Left cardiac atrium (tissue), 4 donors: ENCODE measurements around the gene SHH. TPM values are rescaled to one million over a fixed set of nuclear protein-coding genes. Genes with fewer than 3 reads are reported as not detected.

ENCODE experiments used
- ATAC-seq, 2 donors: fragments of 200-7000 bp; cut with Tn5 transposase; one replicate each; pipeline ENCODE4 v1.9.1; 2020; ENCODE audit warnings: mild to moderate bottlenecking in 2 of 2, moderate library complexity in 2 of 2
- DNase-seq: peaks from one replicate; pipeline ENCODE4 v3.0.0-alpha.2; 2020
- intact Hi-C, 2 donors: fragments of 100-400 bp; cut with DNase I; formaldehyde crosslinking; loops; one replicate each; pipeline versions ENCODE4 v1.14.1 to v1.15.1; 2022 to 2023
- long read RNA-seq: library from polyadenylated mRNA; unstranded; transcript quantifications from one replicate; pipeline ENCODE4 v2.0.0, GENCODE V29; 2021
- total RNA-seq, 2 donors: library from RNA; stranded (reverse); fragmentation: NEBNext Ultra II Directional; extraction: Animal tissue kit (Norgen Biotek cat#: 25700); gene quantifications; one replicate each; pipeline ENCODE4 v1.2.1, GENCODE V29; 2021
- donor health status: DM: no; HTN: yes; CAD: no.
- donor health status: DM: no; HTN: yes; CAD: no; lungs with severe emphysema.
- donor health status: DM: yes; HTN: yes; CAD: no.
- donor health status: Dilated cardiomyopathy.

SHH gene
- not detected for total RNA-seq
- long read RNA-seq: 0 reads

DNA sequence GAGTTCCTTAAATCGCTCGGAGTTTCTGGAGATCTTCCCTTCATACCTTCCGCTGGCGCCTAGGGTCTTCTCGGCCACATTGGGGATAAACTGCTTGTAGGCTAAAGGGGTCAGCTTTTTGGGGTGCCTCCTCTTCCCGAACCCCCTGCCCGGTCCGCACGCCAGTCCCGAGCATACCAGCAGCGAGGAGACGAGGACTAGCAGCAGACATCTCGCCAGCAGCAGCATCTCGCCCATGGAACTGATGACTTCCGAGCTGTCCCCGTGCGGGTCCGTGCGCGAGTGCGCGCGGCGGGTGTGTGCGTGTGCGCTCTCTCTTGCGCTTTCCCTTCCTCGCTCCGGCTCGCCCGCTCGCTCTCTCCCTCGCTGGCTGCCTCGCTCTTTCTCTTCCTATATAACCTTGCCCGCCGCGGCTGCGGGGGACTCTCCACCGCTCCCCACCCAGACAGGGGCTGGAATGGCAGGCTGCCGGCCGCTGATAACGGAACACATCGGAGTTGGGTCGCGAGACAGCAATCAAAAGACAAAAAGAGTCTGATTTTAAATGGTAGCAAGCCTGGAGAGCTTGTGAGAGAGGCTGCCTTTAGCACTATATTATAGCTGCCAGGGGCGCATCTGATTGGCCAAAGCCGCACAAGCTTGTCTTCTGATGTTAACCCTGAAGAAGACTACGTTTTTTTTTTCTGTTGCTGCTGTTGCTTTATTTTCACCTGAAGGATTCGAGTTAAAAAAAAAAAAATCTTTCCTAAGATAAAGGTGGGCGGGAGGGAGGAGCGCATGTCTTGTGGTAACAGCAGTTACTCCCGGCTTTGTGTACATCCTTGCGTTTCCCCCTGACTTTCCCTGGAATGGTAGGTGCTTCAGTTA, at the start of gene SHH:
TSS of gene SHH (minus strand) at position 569 of the 867 bp plus-strand sequence. CDS start at position 228, 341 bp downstream.
- no peak for ATAC-seq
- no peak for DNase-seq
- intact Hi-C loops: loop anchor here in 1 of 2 donors (5.0 kb wide), 1 partner anchor 660 kb away; no protein-coding TSS in a partner anchor

DNA sequence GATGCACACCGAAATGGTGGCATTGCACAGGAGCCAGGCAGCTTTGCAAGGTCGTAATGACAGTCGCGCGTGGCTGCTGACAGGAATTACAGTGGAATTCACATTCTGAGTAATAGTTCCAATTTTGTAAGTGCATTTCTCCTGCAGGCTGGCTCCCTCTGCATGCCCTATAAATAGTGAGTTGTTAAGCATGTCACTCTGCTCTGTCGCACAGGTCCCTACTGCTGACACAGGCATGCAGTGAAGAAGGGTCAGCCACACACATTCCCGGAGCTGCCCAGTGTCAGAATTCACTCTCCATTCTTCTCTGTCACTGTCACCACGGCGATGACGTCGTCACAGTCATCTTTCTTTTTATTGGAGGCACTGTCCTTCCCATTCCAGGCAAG, 49.2 kb upstream of the SHH start:
- intact Hi-C loops: no loop called here
- ATAC-seq (peak in 1 of 2 donors; percentile 50), DNase-seq (no peak)

GRCh38 chr7:155860840-155861479, 48.7 kb upstream of the SHH start:
- intact Hi-C loops: no loop called here
- peak; percentile 76 to 90 for ATAC-seq
- DNase-seq: peak; percentile 36

- DNase-seq: no peak
- no peak for ATAC-seq
- intact Hi-C loops: no loop called here
Measured at GRCh38 chr7:155860461-155860839, 48.2 kb upstream of the SHH start.

GRCh38 chr7:155858521-155859061, 46.3 kb upstream of the SHH start:
- intact Hi-C loops: no loop called here

GRCh38 chr7:155857141-155857540, 44.9 kb upstream of the SHH start:
- intact Hi-C loops: no loop called here
- DNase-seq: no peak
- ATAC-seq: no peak

More at GRCh38 chr7:155858521-155859061, 46.3 kb upstream of the SHH start:
- peak in 1 of 2 donors; percentile 21 for ATAC-seq
- no peak for DNase-seq

- no peak for ATAC-seq
- intact Hi-C loops: no loop called here
- DNase-seq: no peak
Measured at GRCh38 chr7:155856656-155857055, 44.4 kb upstream of the SHH start.

- DNase-seq (no peak), ATAC-seq (no peak)
- intact Hi-C loops: no loop called here
Measured at GRCh38 chr7:155852426-155853301, 40.4 kb upstream of the SHH start.

DNA sequence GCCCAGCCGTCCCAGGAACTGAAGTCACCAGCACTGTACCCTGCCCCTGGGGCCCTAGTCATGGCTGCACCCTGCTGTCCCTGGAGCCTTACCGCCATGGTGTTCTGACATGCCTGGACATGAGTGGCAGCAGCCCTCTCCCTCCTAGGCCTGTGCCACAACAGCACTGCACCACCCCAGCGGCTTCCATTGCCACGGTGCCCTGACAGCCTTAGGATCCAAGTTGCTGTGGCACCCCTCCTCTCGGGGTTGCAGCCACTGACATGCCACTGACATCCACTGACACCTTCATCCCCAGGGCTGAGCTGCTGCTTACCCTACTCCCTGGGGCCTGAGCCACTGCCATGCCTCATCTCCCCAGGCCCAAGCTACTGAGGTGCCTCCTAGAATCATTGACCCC, 39.6 kb upstream of the SHH start:
- no peak for DNase-seq
- ATAC-seq: no peak
- intact Hi-C loops: no loop called here

DNA sequence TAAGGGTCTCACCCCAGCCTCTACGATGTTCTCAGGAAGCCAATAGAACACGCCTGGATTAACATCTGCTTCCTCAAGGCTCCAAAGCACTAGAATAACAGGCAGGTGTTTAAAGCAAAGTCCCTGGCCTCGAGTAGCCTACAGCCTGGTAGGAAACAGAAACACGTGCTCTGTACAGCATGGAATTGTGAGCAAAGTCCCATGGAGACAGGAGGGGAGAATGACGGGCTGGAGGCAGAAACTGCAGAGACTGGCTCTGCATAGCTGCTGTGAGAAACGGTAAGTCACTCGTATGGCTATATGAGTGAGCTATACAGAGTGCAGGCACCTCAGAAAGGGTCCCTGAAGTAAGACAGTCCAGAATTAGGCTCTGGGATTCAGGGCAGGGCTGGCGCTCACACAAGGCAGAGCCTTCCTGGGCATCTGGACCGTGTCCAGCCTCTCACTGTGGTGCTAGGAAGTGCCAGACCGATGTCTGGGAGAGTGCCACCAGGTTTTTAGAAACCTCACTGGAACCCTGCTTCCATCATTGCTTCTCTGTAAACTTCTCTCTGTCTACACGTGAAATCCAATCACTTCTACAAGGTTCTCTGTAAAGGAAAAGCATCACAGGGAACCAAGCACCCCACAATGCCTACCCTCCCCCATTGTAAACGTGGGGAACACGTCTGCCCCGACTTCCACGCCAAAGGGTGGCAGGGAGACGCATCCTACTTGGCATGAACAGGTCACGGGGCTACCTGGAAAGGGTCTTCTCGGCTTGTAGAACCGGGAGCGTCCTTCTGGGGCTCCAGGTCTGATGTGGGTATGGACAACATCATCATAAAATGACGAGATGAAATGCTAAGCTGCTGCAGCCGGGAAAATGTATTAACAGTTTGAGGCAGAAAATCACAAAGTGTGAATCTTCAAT, 38.8 kb upstream of the SHH start:
- intact Hi-C loops: no loop called here
- DNase-seq (no peak), ATAC-seq (no peak)

GRCh38 chr7:155850001-155850436, 37.8 kb upstream of the SHH start:
- ATAC-seq: no peak
- intact Hi-C loops: no loop called here

GRCh38 chr7:155848691-155849669, 36.7 kb upstream of the SHH start:
- DNase-seq: no peak
- intact Hi-C loops: no loop called here
- no peak for ATAC-seq

More at GRCh38 chr7:155850001-155850436, 37.8 kb upstream of the SHH start:
- no peak for DNase-seq

DNA sequence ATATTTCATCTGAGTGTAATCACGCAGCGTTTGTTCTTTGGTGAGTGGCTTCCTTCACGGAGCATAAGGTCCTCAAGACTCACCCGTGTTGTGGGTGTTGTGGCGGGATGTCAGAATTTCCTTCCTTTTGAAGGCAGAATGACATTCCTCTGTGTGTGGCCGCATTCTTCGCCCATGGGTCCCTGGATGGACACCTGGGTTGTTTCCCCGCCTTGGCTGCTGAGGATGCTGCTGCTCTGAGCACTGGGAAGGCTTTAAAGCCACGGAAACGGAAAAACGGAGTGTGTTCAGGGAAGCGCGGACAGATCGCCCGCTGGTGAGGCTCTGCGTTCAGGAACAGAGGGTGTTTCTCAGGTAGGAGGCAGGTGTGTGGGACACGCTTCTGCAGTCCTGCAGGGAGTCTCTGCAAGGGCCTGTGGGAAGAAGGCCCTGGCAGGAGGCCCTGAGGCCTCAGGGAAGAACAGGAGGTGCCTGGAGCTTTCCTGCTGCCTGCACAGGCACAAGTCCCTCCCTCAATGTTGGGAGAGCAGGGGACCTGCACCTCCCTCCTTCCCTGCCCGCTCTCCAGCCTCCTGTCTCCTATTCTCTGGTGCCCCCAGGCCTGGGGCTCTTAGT, 35.7 kb upstream of the SHH start:
- intact Hi-C loops: no loop called here
- DNase-seq: no peak
- no peak for ATAC-seq

GRCh38 chr7:155846936-155847335, 34.7 kb upstream of the SHH start:
- DNase-seq (no peak), ATAC-seq (no peak)
- intact Hi-C loops: no loop called here

- intact Hi-C loops: no loop called here
- ATAC-seq (no peak), DNase-seq (no peak)
Measured at GRCh38 chr7:155846156-155846555, 33.9 kb upstream of the SHH start.

DNA sequence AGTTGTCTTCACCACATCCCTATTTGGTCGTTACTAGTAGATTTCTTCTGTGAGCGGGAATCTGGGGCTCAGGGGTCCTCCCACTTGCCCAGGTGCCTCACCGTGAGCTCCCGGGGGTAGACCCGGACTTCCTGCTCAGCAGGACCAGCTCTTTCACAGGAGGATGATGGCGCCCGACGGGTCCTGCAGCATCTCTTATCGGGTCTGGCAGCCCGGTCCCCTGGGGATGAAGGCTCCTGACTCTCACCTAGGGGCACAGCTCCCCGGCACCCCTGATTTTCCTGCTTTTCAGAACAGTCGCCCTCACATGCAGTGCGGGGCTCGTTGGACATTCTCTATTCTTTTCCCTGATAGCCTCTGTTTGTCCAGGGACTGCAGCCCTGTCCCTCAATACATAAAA, 33.0 kb upstream of the SHH start:
- ATAC-seq: no peak
- no peak for DNase-seq

GRCh38 chr7:155844526-155844925, 32.3 kb upstream of the SHH start:
- DNase-seq (no peak), ATAC-seq (no peak)
- intact Hi-C loops: no loop called here

More for the DNA sequence above, 33.0 kb upstream of the SHH start:
- intact Hi-C loops: no loop called here
